ENCODE measurements around the gene RAD51B. TPM values are rescaled to one million over a fixed set of nuclear protein-coding genes. Genes with fewer than 3 reads are reported as not detected.

Gene RAD51B
- polyA plus RNA-seq, 1 experiment = 6.6 TPM

GRCh38 chr14:68687746-68688145 lies 868.2 kb downstream of the RAD51B start:
- peaks cover 3% of the 10 kb centered on the region; the same call in 1 of the 2 replicates for H3K9me3 ChIP-seq (ENCODE audit: control insufficient read depth, insufficient read depth, low read length)
- DNase-seq (ENCODE audit: low read depth, low spot score) = no peak
- TF ChIP-seq CTCF (IDR thresholded peaks at IDR 0.05; ENCODE audit: low read depth, low read length) = no peak
- H3K4me3 ChIP-seq (ENCODE audit: low read depth, low read length) = no peak overlapping the region
- CTCF ChIA-PET = interaction anchor here (0.6 to 0.8 kb wide), 3 partner anchors 55 to 478 kb away, joined by 3 to 6 read pairs (median 4); no protein-coding TSS in a partner anchor
- H3K27ac ChIP-seq (ENCODE audit: low read depth, low read length) = peak overlapping the region; percentile 61
- no peaks in the 10 kb centered on the region for H3K27me3 ChIP-seq (ENCODE audit: control insufficient read depth, insufficient read depth, low read length)
- POLR2A ChIA-PET = interaction anchor here (0.7 kb wide), 1 partner anchor 376 kb away, joined by 4 read pairs; no protein-coding TSS in a partner anchor

GRCh38 chr14:68688872-68689371 lies 869.3 kb downstream of the RAD51B start:
- H3K9me3 ChIP-seq (ENCODE audit: control insufficient read depth, insufficient read depth, low read length) = peaks cover 3% of the 10 kb centered on the region; the same call in 1 of the 2 replicates
- peak overlapping the region; percentile 49 for H3K27ac ChIP-seq (ENCODE audit: low read depth, low read length)
- no peaks in the 10 kb centered on the region for H3K27me3 ChIP-seq (ENCODE audit: control insufficient read depth, insufficient read depth, low read length)
- ChIA-PET POLR2A (interaction anchor here (0.7 to 1.2 kb wide), 4 partner anchors 91 to 688 kb away, joined by 3 to 4 read pairs (median 4); partner anchors contain the start of gene ZFP36L1), CTCF (interaction anchor here (0.6 to 1.3 kb wide), 2 partner anchors 99 to 107 kb away, joined by 3 to 4 read pairs; no protein-coding TSS in a partner anchor)
- H3K4me3 ChIP-seq (ENCODE audit: low read depth, low read length) = no peak overlapping the region
- peak; percentile 32 for TF ChIP-seq CTCF (IDR thresholded peaks at IDR 0.05; ENCODE audit: low read depth, low read length)
- no peak for DNase-seq (ENCODE audit: low read depth, low spot score)

- no peak overlapping the region for H3K27ac ChIP-seq (ENCODE audit: low read depth, low read length)
- POLR2A ChIA-PET = interaction anchor here (1.2 kb wide), 1 partner anchor 104 kb away, joined by 4 read pairs; the partner anchor contains the start of gene ZFP36L1
- DNase-seq (ENCODE audit: low read depth, low spot score) = no peak
- H3K27me3 ChIP-seq (ENCODE audit: control insufficient read depth, insufficient read depth, low read length) = no peaks in the 10 kb centered on the region
- no peak overlapping the region for H3K4me3 ChIP-seq (ENCODE audit: low read depth, low read length)
- TF ChIP-seq CTCF (IDR thresholded peaks at IDR 0.05; ENCODE audit: low read depth, low read length) = no peak
- CTCF ChIA-PET = interaction anchor here (0.6 to 1.3 kb wide), 2 partner anchors 99 to 108 kb away, joined by 3 to 4 read pairs; no protein-coding TSS in a partner anchor
- H3K9me3 ChIP-seq (ENCODE audit: control insufficient read depth, insufficient read depth, low read length) = peaks cover 3% of the 10 kb centered on the region; the same call in 1 of the 2 replicates
These were observed 869.9 kb downstream of the RAD51B start for GRCh38 chr14:68689511-68689910.

GRCh38 chr14:68690089-68690958 lies 870.7 kb downstream of the RAD51B start:
- TF ChIP-seq CTCF (IDR thresholded peaks at IDR 0.05; ENCODE audit: low read depth, low read length) = no peak
- CTCF ChIA-PET = no interaction called here
- POLR2A ChIA-PET = no interaction called here
- Histone ChIP-seq H3K27ac (ENCODE audit: low read depth, low read length) (no peak overlapping the region), H3K9me3 (ENCODE audit: control insufficient read depth, insufficient read depth, low read length) (peaks cover 3% of the 10 kb centered on the region; the same call in 1 of the 2 replicates), H3K4me3 (ENCODE audit: low read depth, low read length) (no peak overlapping the region), H3K27me3 (ENCODE audit: control insufficient read depth, insufficient read depth, low read length) (no peaks in the 10 kb centered on the region)
- DNase-seq (ENCODE audit: low read depth, low spot score) = no peak

Data from AG04450 (cell line).